GM12892 (cell line): ENCODE results near the gene SLC37A1.

Experiments used
- POLR2A ChIP-seq: IDR thresholded peaks from 2 replicates; pipeline ENCODE4 v1.6.1; 2011; ENCODE audit warnings: low read depth, low read length, control low read depth
- POLR2AphosphoS5 ChIP-seq: IDR thresholded peaks from 2 replicates; pipeline ENCODE4 v1.6.1; 2011; ENCODE audit warnings: low read depth, low read length, control low read depth

- TF ChIP-seq POLR2A, result no peak
- TF ChIP-seq POLR2AphosphoS5, result no peak
These were observed 23.7 kb upstream of the SLC37A1 start for GRCh38 chr21:42489991-42490390.
